Panc1 (cell line): ENCODE results near the gene TMEM273.

Experiments used
- POLR2AphosphoS5 ChIP-seq: IDR thresholded peaks from 2 replicates; pipeline ENCODE4 v1.6.1; 2012; ENCODE audit warnings: mild to moderate bottlenecking, low read depth, low read length, moderate library complexity
- SIN3A ChIP-seq: IDR thresholded peaks from 2 replicates; pipeline ENCODE4 v1.6.1; 2012; ENCODE audit warnings: low read depth, mild to moderate bottlenecking, low read length, moderate library complexity, borderline replicate concordance; ENCODE audit not compliant: insufficient read depth
- TF ChIP-seq, protein P1 (sequence below): fragments of 450-650 bp; IDR thresholded peaks from 2 replicates; pipeline ENCODE4 v1.5.1; 2017; ENCODE audit warnings: mild to moderate bottlenecking
- TF ChIP-seq, protein P2 (sequence below), 2 experiments: IDR thresholded peaks; 2 replicates each; pipeline ENCODE4 v1.6.1; 2011 to 2012; ENCODE audit warnings: low read depth in 2 of 2, control low read depth in 1 of 2, low read length in 1 of 2, mild to moderate bottlenecking in 1 of 2, moderate library complexity in 1 of 2; ENCODE audit not compliant: insufficient read depth in 1 of 2

DNA sequence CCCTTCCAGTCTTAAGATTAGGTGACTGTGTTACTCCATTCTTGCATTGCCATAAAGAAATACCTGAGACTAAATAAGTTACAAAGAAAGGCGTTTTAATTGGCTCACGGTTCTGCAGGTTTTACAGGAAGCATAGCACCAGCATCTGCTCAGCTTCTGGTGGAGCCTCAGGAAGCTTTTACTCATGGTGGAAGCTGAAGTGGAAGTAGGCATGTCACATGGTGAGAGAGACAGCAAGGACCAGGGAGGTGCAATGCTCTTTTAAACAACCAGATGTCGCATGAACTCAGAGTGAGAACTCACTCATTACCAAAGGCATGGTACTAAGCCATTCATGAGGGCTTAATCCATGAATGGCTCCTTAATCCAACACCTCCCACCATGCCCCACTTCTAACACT is 34.0 kb upstream of the TMEM273 start:
- TF ChIP-seq, protein P1, sequence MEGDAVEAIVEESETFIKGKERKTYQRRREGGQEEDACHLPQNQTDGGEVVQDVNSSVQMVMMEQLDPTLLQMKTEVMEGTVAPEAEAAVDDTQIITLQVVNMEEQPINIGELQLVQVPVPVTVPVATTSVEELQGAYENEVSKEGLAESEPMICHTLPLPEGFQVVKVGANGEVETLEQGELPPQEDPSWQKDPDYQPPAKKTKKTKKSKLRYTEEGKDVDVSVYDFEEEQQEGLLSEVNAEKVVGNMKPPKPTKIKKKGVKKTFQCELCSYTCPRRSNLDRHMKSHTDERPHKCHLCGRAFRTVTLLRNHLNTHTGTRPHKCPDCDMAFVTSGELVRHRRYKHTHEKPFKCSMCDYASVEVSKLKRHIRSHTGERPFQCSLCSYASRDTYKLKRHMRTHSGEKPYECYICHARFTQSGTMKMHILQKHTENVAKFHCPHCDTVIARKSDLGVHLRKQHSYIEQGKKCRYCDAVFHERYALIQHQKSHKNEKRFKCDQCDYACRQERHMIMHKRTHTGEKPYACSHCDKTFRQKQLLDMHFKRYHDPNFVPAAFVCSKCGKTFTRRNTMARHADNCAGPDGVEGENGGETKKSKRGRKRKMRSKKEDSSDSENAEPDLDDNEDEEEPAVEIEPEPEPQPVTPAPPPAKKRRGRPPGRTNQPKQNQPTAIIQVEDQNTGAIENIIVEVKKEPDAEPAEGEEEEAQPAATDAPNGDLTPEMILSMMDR = peak; percentile 49; the same call in 1 of the 2 replicates
- TF ChIP-seq POLR2AphosphoS5 = no peak
- no peak for TF ChIP-seq SIN3A
- TF ChIP-seq, protein P2, sequence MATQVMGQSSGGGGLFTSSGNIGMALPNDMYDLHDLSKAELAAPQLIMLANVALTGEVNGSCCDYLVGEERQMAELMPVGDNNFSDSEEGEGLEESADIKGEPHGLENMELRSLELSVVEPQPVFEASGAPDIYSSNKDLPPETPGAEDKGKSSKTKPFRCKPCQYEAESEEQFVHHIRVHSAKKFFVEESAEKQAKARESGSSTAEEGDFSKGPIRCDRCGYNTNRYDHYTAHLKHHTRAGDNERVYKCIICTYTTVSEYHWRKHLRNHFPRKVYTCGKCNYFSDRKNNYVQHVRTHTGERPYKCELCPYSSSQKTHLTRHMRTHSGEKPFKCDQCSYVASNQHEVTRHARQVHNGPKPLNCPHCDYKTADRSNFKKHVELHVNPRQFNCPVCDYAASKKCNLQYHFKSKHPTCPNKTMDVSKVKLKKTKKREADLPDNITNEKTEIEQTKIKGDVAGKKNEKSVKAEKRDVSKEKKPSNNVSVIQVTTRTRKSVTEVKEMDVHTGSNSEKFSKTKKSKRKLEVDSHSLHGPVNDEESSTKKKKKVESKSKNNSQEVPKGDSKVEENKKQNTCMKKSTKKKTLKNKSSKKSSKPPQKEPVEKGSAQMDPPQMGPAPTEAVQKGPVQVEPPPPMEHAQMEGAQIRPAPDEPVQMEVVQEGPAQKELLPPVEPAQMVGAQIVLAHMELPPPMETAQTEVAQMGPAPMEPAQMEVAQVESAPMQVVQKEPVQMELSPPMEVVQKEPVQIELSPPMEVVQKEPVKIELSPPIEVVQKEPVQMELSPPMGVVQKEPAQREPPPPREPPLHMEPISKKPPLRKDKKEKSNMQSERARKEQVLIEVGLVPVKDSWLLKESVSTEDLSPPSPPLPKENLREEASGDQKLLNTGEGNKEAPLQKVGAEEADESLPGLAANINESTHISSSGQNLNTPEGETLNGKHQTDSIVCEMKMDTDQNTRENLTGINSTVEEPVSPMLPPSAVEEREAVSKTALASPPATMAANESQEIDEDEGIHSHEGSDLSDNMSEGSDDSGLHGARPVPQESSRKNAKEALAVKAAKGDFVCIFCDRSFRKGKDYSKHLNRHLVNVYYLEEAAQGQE (IDR thresholded peaks at IDR 0.05; ENCODE audit: insufficient read depth in 1 of 2, low read depth in 2 of 2, low read length in 1 of 2) = no peak
